HEK293 (cell line): ENCODE data around the gene FCHO1.
A peak's percentile ranks its signal among the peaks of the same experiment; 100 is the strongest.

Source experiments
- BCL11B ChIP-seq: fragments of 450-650 bp; formaldehyde crosslinking; IDR thresholded peaks from 2 replicates; pipeline ENCODE4 v1.5.1; 2016; ENCODE audit warnings: low read depth, missing biosample characterization, missing genetic modification characterization
- GLIS2 ChIP-seq: fragments of 450-650 bp; formaldehyde crosslinking; IDR thresholded peaks from 2 replicates; pipeline ENCODE4 v1.5.1; 2016; ENCODE audit warnings: missing biosample characterization, missing genetic modification characterization
- HOXD13 ChIP-seq: sonication (generic); formaldehyde crosslinking; IDR thresholded peaks from 2 replicates; pipeline ENCODE4 v1.8.0; 2022; ENCODE audit warnings: missing genetic modification reagents, borderline replicate concordance
- KLF10 ChIP-seq: fragments of 450-650 bp; IDR thresholded peaks from 2 replicates; pipeline ENCODE4 v1.5.1; 2018; ENCODE audit warnings: missing biosample characterization, mild to moderate bottlenecking, missing genetic modification characterization
- KLF9 ChIP-seq: fragments of 450-650 bp; formaldehyde crosslinking; IDR thresholded peaks from 2 replicates; pipeline ENCODE4 v1.5.1; 2016; ENCODE audit warnings: missing biosample characterization, missing genetic modification characterization, low read depth
- PATZ1 ChIP-seq: fragments of 450-650 bp; formaldehyde crosslinking; IDR thresholded peaks from 2 replicates; pipeline ENCODE4 v1.5.1; 2016; ENCODE audit warnings: missing biosample characterization, missing genetic modification characterization
- RBAK ChIP-seq: fragments of 450-650 bp; formaldehyde crosslinking; IDR thresholded peaks from 2 replicates; pipeline ENCODE4 v1.5.1; 2016; ENCODE audit warnings: missing biosample characterization, missing genetic modification characterization
- ZBTB44 ChIP-seq: fragments of 450-650 bp; IDR thresholded peaks from 2 replicates; pipeline ENCODE4 v1.5.1; 2018; ENCODE audit warnings: missing biosample characterization, mild to moderate bottlenecking, missing genetic modification characterization
- ZBTB6 ChIP-seq: fragments of 450-650 bp; formaldehyde crosslinking; IDR thresholded peaks from 2 replicates; pipeline ENCODE4 v1.5.1; 2017; ENCODE audit warnings: missing biosample characterization, missing genetic modification characterization
- ZFP41 ChIP-seq: fragments of 450-650 bp; formaldehyde crosslinking; IDR thresholded peaks from 2 replicates; pipeline ENCODE4 v1.5.1; 2016; ENCODE audit warnings: missing biosample characterization, missing genetic modification characterization, borderline replicate concordance
- ZFP69B ChIP-seq: fragments of 450-650 bp; formaldehyde crosslinking; IDR thresholded peaks from 2 replicates; pipeline ENCODE4 v1.5.1; 2016; ENCODE audit warnings: missing biosample characterization, missing genetic modification characterization
- ZIC2 ChIP-seq: fragments of 450-650 bp; formaldehyde crosslinking; IDR thresholded peaks from 2 replicates; pipeline ENCODE4 v1.5.1; 2016; ENCODE audit warnings: missing biosample characterization, missing genetic modification characterization
- ZNF202 ChIP-seq: fragments of 450-650 bp; formaldehyde crosslinking; IDR thresholded peaks from 2 replicates; pipeline ENCODE4 v1.5.1; 2016; ENCODE audit warnings: missing biosample characterization, missing genetic modification characterization, borderline replicate concordance
- ZNF248 ChIP-seq: fragments of 450-650 bp; formaldehyde crosslinking; IDR thresholded peaks from 2 replicates; pipeline ENCODE4 v1.5.1; 2017; ENCODE audit warnings: missing biosample characterization, missing genetic modification characterization
- ZNF37A ChIP-seq: fragments of 450-650 bp; IDR thresholded peaks from 2 replicates; pipeline ENCODE4 v1.5.1; 2018; ENCODE audit warnings: missing biosample characterization, missing genetic modification characterization
- ZNF423 ChIP-seq: fragments of 450-650 bp; formaldehyde crosslinking; IDR thresholded peaks from 2 replicates; pipeline ENCODE4 v1.5.1; 2016; ENCODE audit warnings: missing biosample characterization, missing genetic modification characterization
- ZNF560 ChIP-seq: fragments of 450-650 bp; formaldehyde crosslinking; IDR thresholded peaks from 2 replicates; pipeline ENCODE4 v1.5.1; 2017; ENCODE audit warnings: missing biosample characterization, missing genetic modification characterization, borderline replicate concordance
- ZNF561 ChIP-seq: fragments of 450-650 bp; IDR thresholded peaks from 2 replicates; pipeline ENCODE4 v1.5.1; 2018; ENCODE audit warnings: missing biosample characterization, missing genetic modification characterization, borderline replicate concordance
- ZNF677 ChIP-seq: fragments of 450-650 bp; IDR thresholded peaks from 2 replicates; pipeline ENCODE4 v1.5.0; 2018; ENCODE audit warnings: missing biosample characterization, mild to moderate bottlenecking, missing genetic modification characterization, moderate library complexity
- ZNF701 ChIP-seq: fragments of 450-650 bp; formaldehyde crosslinking; IDR thresholded peaks from 2 replicates; pipeline ENCODE4 v1.5.1; 2016; ENCODE audit warnings: missing biosample characterization, missing genetic modification characterization
- ZNF776 ChIP-seq: fragments of 450-650 bp; formaldehyde crosslinking; IDR thresholded peaks from 2 replicates; pipeline ENCODE4 v1.5.0; 2017; ENCODE audit warnings: missing biosample characterization, missing genetic modification characterization, borderline replicate concordance
- ZSCAN16 ChIP-seq: fragments of 450-650 bp; formaldehyde crosslinking; IDR thresholded peaks from 2 replicates; pipeline ENCODE4 v1.5.1; 2016; ENCODE audit warnings: missing biosample characterization, missing genetic modification characterization
- TF ChIP-seq, protein P1 (sequence below): fragments of 450-650 bp; formaldehyde crosslinking; optimal IDR thresholded peaks from 2 replicates; pipeline ENCODE3; 2016; ENCODE audit warnings: missing biosample characterization, mild to moderate bottlenecking, missing genetic modification characterization
- TF ChIP-seq, protein P2 (sequence below): fragments of 450-650 bp; formaldehyde crosslinking; IDR thresholded peaks from 2 replicates; pipeline ENCODE4 v1.5.1; 2016; ENCODE audit warnings: missing biosample characterization, missing genetic modification characterization
- TF ChIP-seq, protein P3 (sequence below): fragments of 450-650 bp; formaldehyde crosslinking; IDR thresholded peaks from 2 replicates; pipeline ENCODE4 v1.5.1; 2017; ENCODE audit warnings: missing biosample characterization, mild to moderate bottlenecking, missing genetic modification characterization, moderate library complexity
- TF ChIP-seq, protein P4 (sequence below): fragments of 450-650 bp; formaldehyde crosslinking; conservative IDR thresholded peaks from 2 replicates; pipeline ENCODE4 v1.5.1; 2016; ENCODE audit warnings: low read depth, missing biosample characterization, missing genetic modification characterization

FCHO1 gene

DNA sequence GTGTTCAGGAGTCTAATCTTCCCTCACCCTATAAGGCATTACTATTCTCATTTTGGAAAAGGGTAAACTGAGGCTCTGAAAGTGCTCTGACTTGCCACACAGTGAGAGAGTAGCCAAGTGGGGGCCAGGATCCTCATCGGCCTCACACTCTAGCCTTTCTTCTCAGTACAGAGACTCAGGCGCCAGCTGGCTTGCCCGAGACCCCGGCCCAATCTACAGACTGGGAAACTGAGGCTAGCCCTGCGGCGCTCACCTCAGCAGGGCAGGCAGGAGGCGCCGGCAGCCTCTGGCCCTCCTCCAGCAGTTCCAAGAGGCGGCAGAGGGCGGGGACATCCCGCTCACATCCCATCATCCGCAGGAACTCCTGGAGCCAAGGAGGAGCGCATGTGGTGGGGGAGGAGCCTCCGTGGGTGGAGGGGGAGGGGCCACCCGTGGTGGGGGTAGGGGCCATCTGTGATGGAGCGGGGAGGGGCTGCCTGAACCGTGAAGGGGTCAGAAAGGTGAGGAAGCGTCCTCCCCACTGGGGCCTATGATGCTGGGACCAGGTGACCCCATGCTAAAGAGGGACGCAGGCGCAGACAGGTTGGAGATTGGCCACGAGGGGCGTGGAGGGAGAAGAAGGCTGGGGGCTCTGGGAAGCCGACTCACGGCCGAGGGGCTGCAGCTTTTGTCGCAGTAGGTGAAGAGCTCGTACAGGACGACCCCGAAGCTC lies 78.7 kb downstream of the FCHO1 start (continued):
- TF ChIP-seq PATZ1: no peak; the same call in 1 of the 2 replicates
- no peak for TF ChIP-seq ZNF202 (tag by site-specific recombination)
- TF ChIP-seq ZBTB44: no peak
- TF ChIP-seq, protein P1, sequence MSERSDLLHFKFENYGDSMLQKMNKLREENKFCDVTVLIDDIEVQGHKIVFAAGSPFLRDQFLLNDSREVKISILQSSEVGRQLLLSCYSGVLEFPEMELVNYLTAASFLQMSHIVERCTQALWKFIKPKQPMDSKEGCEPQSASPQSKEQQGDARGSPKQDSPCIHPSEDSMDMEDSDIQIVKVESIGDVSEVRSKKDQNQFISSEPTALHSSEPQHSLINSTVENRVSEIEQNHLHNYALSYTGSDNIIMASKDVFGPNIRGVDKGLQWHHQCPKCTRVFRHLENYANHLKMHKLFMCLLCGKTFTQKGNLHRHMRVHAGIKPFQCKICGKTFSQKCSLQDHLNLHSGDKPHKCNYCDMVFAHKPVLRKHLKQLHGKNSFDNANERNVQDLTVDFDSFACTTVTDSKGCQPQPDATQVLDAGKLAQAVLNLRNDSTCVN (tag by site-specific recombination): no peak
- peak; percentile 22; the same call in 1 of the 2 replicates for TF ChIP-seq KLF9 (tag by site-specific recombination)
- TF ChIP-seq KLF10 (tag by site-specific recombination): no peak
- TF ChIP-seq ZNF423: no peak
- no peak for TF ChIP-seq ZFP69B
- TF ChIP-seq, protein P2, sequence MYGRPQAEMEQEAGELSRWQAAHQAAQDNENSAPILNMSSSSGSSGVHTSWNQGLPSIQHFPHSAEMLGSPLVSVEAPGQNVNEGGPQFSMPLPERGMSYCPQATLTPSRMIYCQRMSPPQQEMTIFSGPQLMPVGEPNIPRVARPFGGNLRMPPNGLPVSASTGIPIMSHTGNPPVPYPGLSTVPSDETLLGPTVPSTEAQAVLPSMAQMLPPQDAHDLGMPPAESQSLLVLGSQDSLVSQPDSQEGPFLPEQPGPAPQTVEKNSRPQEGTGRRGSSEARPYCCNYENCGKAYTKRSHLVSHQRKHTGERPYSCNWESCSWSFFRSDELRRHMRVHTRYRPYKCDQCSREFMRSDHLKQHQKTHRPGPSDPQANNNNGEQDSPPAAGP (tag by site-specific recombination): no peak
- TF ChIP-seq ZNF701 (tag by site-specific recombination): no peak
- no peak for TF ChIP-seq ZNF776
- TF ChIP-seq ZNF677 (tag by site-specific recombination): no peak
- TF ChIP-seq ZNF561 (tag by site-specific recombination): no peak
- TF ChIP-seq ZNF37A (tag by site-specific recombination): no peak
- no peak for TF ChIP-seq ZNF248
- no peak for TF ChIP-seq HOXD13 (CRISPR knock-in tag)
- TF ChIP-seq, protein P3, sequence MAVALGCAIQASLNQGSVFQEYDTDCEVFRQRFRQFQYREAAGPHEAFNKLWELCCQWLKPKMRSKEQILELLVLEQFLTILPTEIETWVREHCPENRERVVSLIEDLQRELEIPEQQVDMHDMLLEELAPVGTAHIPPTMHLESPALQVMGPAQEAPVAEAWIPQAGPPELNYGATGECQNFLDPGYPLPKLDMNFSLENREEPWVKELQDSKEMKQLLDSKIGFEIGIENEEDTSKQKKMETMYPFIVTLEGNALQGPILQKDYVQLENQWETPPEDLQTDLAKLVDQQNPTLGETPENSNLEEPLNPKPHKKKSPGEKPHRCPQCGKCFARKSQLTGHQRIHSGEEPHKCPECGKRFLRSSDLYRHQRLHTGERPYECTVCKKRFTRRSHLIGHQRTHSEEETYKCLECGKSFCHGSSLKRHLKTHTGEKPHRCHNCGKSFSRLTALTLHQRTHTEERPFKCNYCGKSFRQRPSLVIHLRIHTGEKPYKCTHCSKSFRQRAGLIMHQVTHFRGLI (tag by site-specific recombination): no peak
- TF ChIP-seq, protein P4, sequence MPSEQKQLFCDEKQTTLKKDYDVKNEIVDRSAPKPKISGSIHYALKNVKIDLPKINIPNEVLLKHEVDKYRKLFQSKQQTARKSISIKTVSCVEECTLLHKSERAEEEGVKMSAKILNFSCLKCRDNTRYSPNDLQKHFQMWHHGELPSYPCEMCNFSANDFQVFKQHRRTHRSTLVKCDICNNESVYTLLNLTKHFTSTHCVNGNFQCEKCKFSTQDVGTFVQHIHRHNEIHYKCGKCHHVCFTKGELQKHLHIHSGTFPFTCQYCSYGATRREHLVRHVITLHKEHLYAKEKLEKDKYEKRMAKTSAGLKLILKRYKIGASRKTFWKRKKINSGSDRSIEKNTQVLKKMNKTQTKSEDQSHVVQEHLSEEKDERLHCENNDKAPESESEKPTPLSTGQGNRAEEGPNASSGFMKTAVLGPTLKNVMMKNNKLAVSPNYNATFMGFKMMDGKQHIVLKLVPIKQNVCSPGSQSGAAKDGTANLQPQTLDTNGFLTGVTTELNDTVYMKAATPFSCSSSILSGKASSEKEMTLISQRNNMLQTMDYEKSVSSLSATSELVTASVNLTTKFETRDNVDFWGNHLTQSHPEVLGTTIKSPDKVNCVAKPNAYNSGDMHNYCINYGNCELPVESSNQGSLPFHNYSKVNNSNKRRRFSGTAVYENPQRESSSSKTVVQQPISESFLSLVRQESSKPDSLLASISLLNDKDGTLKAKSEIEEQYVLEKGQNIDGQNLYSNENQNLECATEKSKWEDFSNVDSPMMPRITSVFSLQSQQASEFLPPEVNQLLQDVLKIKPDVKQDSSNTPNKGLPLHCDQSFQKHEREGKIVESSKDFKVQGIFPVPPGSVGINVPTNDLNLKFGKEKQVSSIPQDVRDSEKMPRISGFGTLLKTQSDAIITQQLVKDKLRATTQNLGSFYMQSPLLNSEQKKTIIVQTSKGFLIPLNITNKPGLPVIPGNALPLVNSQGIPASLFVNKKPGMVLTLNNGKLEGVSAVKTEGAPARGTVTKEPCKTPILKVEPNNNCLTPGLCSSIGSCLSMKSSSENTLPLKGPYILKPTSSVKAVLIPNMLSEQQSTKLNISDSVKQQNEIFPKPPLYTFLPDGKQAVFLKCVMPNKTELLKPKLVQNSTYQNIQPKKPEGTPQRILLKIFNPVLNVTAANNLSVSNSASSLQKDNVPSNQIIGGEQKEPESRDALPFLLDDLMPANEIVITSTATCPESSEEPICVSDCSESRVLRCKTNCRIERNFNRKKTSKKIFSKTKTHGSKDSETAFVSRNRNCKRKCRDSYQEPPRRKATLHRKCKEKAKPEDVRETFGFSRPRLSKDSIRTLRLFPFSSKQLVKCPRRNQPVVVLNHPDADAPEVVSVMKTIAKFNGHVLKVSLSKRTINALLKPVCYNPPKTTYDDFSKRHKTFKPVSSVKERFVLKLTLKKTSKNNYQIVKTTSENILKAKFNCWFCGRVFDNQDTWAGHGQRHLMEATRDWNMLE: no peak
- TF ChIP-seq ZNF560 (tag by site-specific recombination): peak; percentile 65; the same call in 1 of the 2 replicates
- TF ChIP-seq ZFP41: no peak
- TF ChIP-seq GLIS2 (tag by site-specific recombination): peak; percentile 56; the same call in 1 of the 2 replicates
- no peak for TF ChIP-seq ZSCAN16 (tag by site-specific recombination)
- TF ChIP-seq RBAK (tag by site-specific recombination): no peak
- TF ChIP-seq BCL11B (tag by site-specific recombination): 0 out of 2 replicates have a peak, but pooled peaks have one; percentile 27
- TF ChIP-seq ZBTB6 (tag by site-specific recombination): no peak
- 0 out of 2 replicates have a peak, but pooled peaks have one; percentile 26 for TF ChIP-seq ZIC2 (tag by site-specific recombination)
